Mammary epithelial cell (primary cell): Measurements from ENCODE around the gene NXPH2.

Experiments
- CTCF ChIP-seq, 2 donors: IDR thresholded peaks in 1 of 2; conservative IDR thresholded peaks in 1 of 2; 2 replicates each; pipeline ENCODE4 v1.5.1; 2011 to 2012; ENCODE audit warnings: inconsistent platforms in 2 of 2, low read length in 2 of 2, mild to moderate bottlenecking in 2 of 2, control low read depth in 1 of 2, low read depth in 1 of 2; ENCODE audit not compliant: insufficient read depth in 1 of 2; ENCODE audit errors: extremely low read depth in 1 of 2
- EZH2 ChIP-seq: IDR thresholded peaks from 2 replicates; pipeline ENCODE4 v1.6.1; 2012; ENCODE audit warnings: low read length, inconsistent platforms, borderline replicate concordance

GRCh38 chr2:138713504-138713903, 66.7 kb downstream of the NXPH2 start:
- no peak for TF ChIP-seq EZH2
- TF ChIP-seq CTCF (conservative IDR thresholded peaks at IDR 0.05 in 1 of 2, IDR thresholded peaks at IDR 0.05 in 1 of 2; ENCODE audit: extremely low read depth in 1 of 2, insufficient read depth in 1 of 2, low read depth in 1 of 2, low read length in 2 of 2) = no peak
